ENCODE measurements around the gene TRHDE.

Gene TRHDE

GRCh38 chr12:72547573-72547972 lies 275.4 kb downstream of the TRHDE start:
- Histone ChIP-seq H3K9ac (ENCODE audit: low read length) (no peak overlapping the region), H3K36me3 (ENCODE audit: control insufficient read depth, insufficient read depth, low read length) (no peaks in the 10 kb centered on the region), H3K4me1 (ENCODE audit: control insufficient read depth, insufficient read depth, low read length) (no peaks in the 10 kb centered on the region), H3K27me3 (ENCODE audit: control insufficient read depth, insufficient read depth, low read length) (no peaks in the 10 kb centered on the region), H3K27ac (ENCODE audit: low read depth, low read length) (no peak overlapping the region), H3K4me3 (ENCODE audit: low read length) (no peak overlapping the region)

DNA sequence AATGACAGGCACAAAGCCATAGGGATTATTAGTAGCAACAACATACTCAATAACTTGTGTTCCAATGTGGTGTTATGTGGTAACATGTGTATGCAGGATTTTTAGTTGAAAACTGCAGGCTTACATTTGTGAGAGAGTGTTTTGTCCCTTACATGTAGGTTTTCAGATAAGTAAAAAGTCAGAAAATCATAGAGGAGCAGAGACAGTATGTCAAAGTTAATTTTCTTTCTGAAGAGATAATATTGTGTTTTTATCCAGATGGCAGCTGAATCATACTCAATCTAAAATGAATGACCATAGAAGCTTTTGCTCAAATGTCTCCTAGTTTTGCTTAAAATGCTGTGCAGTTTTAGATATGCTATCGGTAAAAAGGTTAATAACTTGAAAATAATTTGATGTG lies 277.0 kb downstream of the TRHDE start:
- Histone ChIP-seq H3K36me3 (ENCODE audit: control insufficient read depth, insufficient read depth, low read length) (no peaks in the 10 kb centered on the region), H3K4me3 (ENCODE audit: low read length) (no peak overlapping the region), H3K27me3 (ENCODE audit: control insufficient read depth, insufficient read depth, low read length) (no peaks in the 10 kb centered on the region), H3K4me1 (ENCODE audit: control insufficient read depth, insufficient read depth, low read length) (no peaks in the 10 kb centered on the region), H3K9ac (ENCODE audit: low read length) (no peak overlapping the region), H3K27ac (ENCODE audit: low read depth, low read length) (no peak overlapping the region)

DNA sequence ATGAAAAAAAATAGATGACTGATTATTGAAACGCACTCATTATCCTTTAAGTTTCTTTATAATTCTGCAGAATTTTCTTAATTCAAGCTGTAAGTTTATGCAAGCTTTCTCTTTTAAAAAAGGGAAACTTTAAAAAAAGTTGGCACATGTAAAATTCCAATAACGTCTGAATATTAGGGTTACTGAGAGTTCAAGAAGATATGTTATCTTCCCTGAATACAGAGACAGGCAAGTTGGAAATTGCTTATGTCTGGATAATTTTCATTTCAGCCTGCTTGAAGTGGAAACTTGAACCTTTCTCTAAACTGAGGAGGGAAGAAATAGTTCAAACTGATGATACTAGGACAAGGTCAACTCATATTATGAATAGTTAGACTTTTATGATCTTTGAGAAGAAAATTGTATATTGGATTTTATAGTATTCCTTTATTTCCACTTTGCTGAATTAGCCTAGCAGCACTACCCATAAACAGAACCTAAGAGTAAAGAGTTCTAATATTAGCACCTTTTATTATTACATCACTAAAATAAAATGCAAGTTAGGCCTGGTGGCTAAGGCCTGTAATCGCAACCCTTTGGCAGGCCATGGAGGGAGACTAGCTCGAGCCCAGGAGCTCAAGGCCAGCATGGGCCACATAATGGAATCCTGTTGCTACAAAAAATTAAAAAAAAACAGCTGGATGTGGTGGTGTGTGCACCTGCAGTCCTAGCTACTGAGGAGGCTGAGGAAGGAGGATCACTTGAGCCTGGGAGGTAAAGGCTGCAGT lies 288.0 kb downstream of the TRHDE start:
- Histone ChIP-seq H3K4me1 (ENCODE audit: control insufficient read depth, insufficient read depth, low read length) (no peaks in the 10 kb centered on the region), H3K4me3 (ENCODE audit: low read length) (no peak overlapping the region), H3K27ac (ENCODE audit: low read depth, low read length) (no peak overlapping the region), H3K27me3 (ENCODE audit: control insufficient read depth, insufficient read depth, low read length) (no peaks in the 10 kb centered on the region), H3K9ac (ENCODE audit: low read length) (no peak overlapping the region), H3K36me3 (ENCODE audit: control insufficient read depth, insufficient read depth, low read length) (no peaks in the 10 kb centered on the region)

DNA sequence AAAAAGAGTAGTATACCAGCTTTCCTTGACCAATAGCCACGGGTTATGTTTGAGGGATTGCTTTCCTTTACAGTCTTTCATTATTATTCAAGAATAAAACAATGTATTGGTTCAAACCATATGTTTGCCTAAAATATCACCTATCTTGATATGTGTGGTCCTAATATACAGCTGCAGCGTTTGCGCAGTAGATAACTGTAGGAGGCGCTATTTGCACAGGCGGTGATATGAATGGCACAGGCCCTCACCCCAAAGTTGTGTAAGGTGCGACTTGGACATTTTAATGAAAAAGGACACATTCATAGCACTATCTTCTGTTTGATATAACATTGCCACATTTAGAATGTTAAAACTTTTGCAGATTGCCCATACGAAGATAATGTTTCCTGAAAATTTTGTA lies 298.4 kb downstream of the TRHDE start:
- H3K4me1 ChIP-seq (ENCODE audit: control insufficient read depth, insufficient read depth, low read length), result no peaks in the 10 kb centered on the region
- no peaks in the 10 kb centered on the region for H3K36me3 ChIP-seq (ENCODE audit: control insufficient read depth, insufficient read depth, low read length)
- H3K4me3 ChIP-seq (ENCODE audit: low read length), result no peak overlapping the region
- no peaks in the 10 kb centered on the region for H3K27me3 ChIP-seq (ENCODE audit: control insufficient read depth, insufficient read depth, low read length)
- no peak overlapping the region for H3K27ac ChIP-seq (ENCODE audit: low read depth, low read length)
- H3K9ac ChIP-seq (ENCODE audit: low read length), result no peak overlapping the region

DNA sequence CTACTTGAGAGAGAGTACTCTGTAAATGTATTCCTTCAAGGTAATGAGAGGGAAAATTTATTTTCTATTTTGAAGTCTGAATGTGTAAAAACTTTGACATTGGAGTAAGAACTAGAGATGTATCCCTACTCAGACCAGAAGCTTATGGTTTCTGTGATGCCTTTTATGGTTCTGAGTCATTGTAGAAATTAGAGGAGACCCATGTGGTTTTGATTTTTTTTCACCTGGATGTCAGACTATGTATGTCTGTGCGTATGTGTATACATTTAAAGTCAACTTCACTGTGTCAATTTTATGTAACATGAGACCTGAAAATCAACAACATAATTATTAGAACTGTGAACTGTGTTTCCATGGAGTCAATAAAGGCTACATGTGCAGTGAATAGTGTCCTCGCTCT lies 302.0 kb downstream of the TRHDE start:
- no peak overlapping the region for H3K4me3 ChIP-seq (ENCODE audit: low read length)
- H3K4me1 ChIP-seq (ENCODE audit: control insufficient read depth, insufficient read depth, low read length), result no peaks in the 10 kb centered on the region
- no peak overlapping the region for H3K27ac ChIP-seq (ENCODE audit: low read depth, low read length)
- no peaks in the 10 kb centered on the region for H3K27me3 ChIP-seq (ENCODE audit: control insufficient read depth, insufficient read depth, low read length)
- no peaks in the 10 kb centered on the region for H3K36me3 ChIP-seq (ENCODE audit: control insufficient read depth, insufficient read depth, low read length)
- H3K9ac ChIP-seq (ENCODE audit: low read length), result no peak overlapping the region

DNA sequence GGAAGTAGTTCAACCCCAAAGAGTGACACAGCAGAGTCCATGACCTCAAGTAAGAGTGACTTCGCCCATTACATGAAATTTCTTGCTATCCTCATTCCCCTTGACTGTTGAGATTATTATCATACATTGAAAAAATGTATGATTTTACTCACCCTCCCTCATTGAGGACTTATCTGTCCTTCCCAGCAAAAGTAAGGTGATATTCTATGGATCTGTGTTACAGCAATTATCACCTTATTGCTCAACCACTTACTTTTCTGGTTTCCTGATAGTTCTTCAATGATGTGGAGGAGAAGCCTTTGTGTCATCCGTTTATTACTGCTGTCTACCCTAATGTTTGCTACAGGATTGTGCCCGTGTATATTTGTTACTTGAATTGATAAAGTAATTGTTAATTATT lies 306.2 kb downstream of the TRHDE start:
- Histone ChIP-seq H3K4me1 (ENCODE audit: control insufficient read depth, insufficient read depth, low read length) (no peaks in the 10 kb centered on the region), H3K27ac (ENCODE audit: low read depth, low read length) (no peak overlapping the region), H3K36me3 (ENCODE audit: control insufficient read depth, insufficient read depth, low read length) (no peaks in the 10 kb centered on the region), H3K4me3 (ENCODE audit: low read length) (no peak overlapping the region), H3K27me3 (ENCODE audit: control insufficient read depth, insufficient read depth, low read length) (no peaks in the 10 kb centered on the region), H3K9ac (ENCODE audit: low read length) (no peak overlapping the region)

DNA sequence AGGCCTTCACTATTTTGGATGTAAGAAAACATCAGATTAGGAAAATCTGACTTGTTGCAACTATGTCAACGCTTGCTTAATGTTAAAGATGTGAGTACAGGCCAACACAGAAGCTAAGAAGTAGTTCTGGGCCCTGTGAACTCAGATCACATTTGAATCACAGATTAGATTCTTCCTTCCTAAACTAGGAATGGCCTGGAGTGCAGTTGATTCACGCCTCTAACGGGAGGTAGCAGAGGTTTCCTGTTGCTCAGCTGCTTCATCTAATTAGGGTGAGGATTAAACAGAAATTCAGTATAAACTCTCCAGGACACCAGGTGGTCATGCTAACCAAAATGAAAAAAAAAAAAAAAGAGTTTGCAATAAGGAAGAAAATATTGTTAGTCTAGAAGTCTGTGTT lies 314.3 kb downstream of the TRHDE start:
- no peak overlapping the region for H3K9ac ChIP-seq (ENCODE audit: low read length)
- H3K27me3 ChIP-seq (ENCODE audit: control insufficient read depth, insufficient read depth, low read length), result no peaks in the 10 kb centered on the region
- no peaks in the 10 kb centered on the region for H3K4me1 ChIP-seq (ENCODE audit: control insufficient read depth, insufficient read depth, low read length)
- no peak overlapping the region for H3K4me3 ChIP-seq (ENCODE audit: low read length)
- no peaks in the 10 kb centered on the region for H3K36me3 ChIP-seq (ENCODE audit: control insufficient read depth, insufficient read depth, low read length)
- no peak overlapping the region for H3K27ac ChIP-seq (ENCODE audit: low read depth, low read length)

DNA sequence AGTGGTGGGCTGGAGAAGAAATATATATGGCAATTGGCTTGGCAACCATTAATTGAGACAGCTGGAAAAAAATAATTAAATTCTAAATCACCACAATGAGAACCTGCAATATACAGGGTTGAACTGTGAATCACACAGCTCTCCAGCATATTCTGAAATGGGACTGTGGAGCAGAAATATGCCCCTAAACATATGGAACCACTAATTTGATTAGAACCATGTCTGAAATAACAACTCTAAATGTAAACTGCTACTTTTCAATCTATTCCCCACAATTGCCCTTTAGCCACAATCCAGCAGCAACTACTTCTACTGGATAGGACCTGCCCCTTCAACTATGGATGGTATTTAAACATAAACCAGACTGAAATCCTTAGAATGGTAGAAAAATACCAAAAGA lies 330.4 kb downstream of the TRHDE start:
- Histone ChIP-seq H3K27ac (ENCODE audit: low read depth, low read length) (no peak overlapping the region), H3K27me3 (ENCODE audit: control insufficient read depth, insufficient read depth, low read length) (no peaks in the 10 kb centered on the region), H3K4me1 (ENCODE audit: control insufficient read depth, insufficient read depth, low read length) (no peaks in the 10 kb centered on the region), H3K36me3 (ENCODE audit: control insufficient read depth, insufficient read depth, low read length) (no peaks in the 10 kb centered on the region), H3K9ac (ENCODE audit: low read length) (no peak overlapping the region), H3K4me3 (ENCODE audit: low read length) (no peak overlapping the region)

DNA sequence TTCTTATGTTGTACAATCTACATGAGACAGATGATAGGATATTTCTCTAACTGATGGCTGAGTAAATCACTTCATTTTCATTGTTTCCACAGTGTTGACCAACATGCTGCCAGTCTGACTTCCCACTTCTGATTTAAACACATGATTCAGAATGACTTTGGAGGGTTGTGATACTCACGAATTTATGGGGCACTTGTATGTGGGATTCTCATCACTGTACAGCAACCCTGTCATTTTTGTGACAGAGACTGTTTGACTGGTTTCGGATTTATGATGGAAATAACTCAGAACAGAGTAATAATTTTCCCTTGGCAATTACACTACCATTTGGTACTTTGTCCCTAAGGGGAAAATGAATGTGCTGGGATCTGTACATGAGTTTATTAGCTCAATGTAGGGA lies 333.8 kb downstream of the TRHDE start:
- no peak overlapping the region for H3K4me3 ChIP-seq (ENCODE audit: low read length)
- no peak overlapping the region for H3K27ac ChIP-seq (ENCODE audit: low read depth, low read length)
- no peaks in the 10 kb centered on the region for H3K27me3 ChIP-seq (ENCODE audit: control insufficient read depth, insufficient read depth, low read length)
- no peaks in the 10 kb centered on the region for H3K36me3 ChIP-seq (ENCODE audit: control insufficient read depth, insufficient read depth, low read length)
- H3K4me1 ChIP-seq (ENCODE audit: control insufficient read depth, insufficient read depth, low read length), result no peaks in the 10 kb centered on the region
- no peak overlapping the region for H3K9ac ChIP-seq (ENCODE audit: low read length)

GRCh38 chr12:72610342-72610741 lies 338.2 kb downstream of the TRHDE start:
- Histone ChIP-seq H3K27ac (ENCODE audit: low read depth, low read length) (no peak overlapping the region), H3K27me3 (ENCODE audit: control insufficient read depth, insufficient read depth, low read length) (no peaks in the 10 kb centered on the region), H3K9ac (ENCODE audit: low read length) (no peak overlapping the region), H3K4me3 (ENCODE audit: low read length) (no peak overlapping the region), H3K4me1 (ENCODE audit: control insufficient read depth, insufficient read depth, low read length) (no peaks in the 10 kb centered on the region), H3K36me3 (ENCODE audit: control insufficient read depth, insufficient read depth, low read length) (no peaks in the 10 kb centered on the region)

GRCh38 chr12:72610854-72611358 lies 338.7 kb downstream of the TRHDE start:
- Histone ChIP-seq H3K4me3 (ENCODE audit: low read length) (no peak overlapping the region), H3K9ac (ENCODE audit: low read length) (no peak overlapping the region), H3K27me3 (ENCODE audit: control insufficient read depth, insufficient read depth, low read length) (no peaks in the 10 kb centered on the region), H3K4me1 (ENCODE audit: control insufficient read depth, insufficient read depth, low read length) (no peaks in the 10 kb centered on the region), H3K27ac (ENCODE audit: low read depth, low read length) (no peak overlapping the region), H3K36me3 (ENCODE audit: control insufficient read depth, insufficient read depth, low read length) (no peaks in the 10 kb centered on the region)

DNA sequence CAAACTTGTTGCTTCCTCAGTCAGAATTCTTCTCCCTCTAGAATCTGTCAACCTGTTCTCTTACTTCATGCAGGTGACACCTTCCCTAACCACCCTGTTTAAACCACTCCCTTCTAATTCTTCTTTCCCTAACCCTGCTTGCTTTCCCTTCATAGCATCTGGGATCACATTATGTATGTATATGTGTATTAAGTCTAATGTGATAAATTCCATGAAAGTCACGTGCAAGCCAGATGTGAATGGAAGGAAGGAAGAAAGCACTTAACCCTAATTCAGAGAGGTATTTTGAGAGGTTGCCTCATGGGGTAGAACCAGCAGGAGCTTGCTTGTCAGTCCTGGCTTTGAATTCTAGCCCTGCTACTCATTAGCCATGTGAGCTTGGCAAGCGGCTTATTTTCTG lies 340.0 kb downstream of the TRHDE start:
- no peak overlapping the region for H3K4me3 ChIP-seq (ENCODE audit: low read length)
- no peaks in the 10 kb centered on the region for H3K4me1 ChIP-seq (ENCODE audit: control insufficient read depth, insufficient read depth, low read length)
- no peaks in the 10 kb centered on the region for H3K36me3 ChIP-seq (ENCODE audit: control insufficient read depth, insufficient read depth, low read length)
- H3K27me3 ChIP-seq (ENCODE audit: control insufficient read depth, insufficient read depth, low read length), result no peaks in the 10 kb centered on the region
- no peak overlapping the region for H3K9ac ChIP-seq (ENCODE audit: low read length)
- H3K27ac ChIP-seq (ENCODE audit: low read depth, low read length), result no peak overlapping the region

DNA sequence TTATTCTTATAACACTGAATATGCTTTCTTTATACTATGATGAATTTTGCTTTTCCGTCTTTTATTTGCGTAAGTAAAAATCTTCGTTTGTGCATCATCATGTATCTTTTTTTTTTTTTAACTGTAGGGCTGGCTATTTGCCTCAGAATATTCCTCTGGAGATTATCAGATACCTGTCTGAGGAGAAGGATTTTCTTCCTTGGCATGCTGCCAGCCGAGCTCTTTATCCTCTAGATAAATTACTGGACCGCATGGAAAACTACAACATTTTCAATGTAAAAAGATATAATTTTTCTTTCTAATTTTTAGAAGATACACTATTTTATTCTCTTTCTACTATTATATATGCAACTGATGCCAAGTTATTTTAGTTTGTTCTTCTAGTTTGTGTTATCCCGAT lies 346.6 kb downstream of the TRHDE start:
- no peaks in the 10 kb centered on the region for H3K36me3 ChIP-seq (ENCODE audit: control insufficient read depth, insufficient read depth, low read length)
- no peaks in the 10 kb centered on the region for H3K27me3 ChIP-seq (ENCODE audit: control insufficient read depth, insufficient read depth, low read length)
- H3K27ac ChIP-seq (ENCODE audit: low read depth, low read length), result no peak overlapping the region
- no peak overlapping the region for H3K9ac ChIP-seq (ENCODE audit: low read length)
- H3K4me3 ChIP-seq (ENCODE audit: low read length), result no peak overlapping the region
- H3K4me1 ChIP-seq (ENCODE audit: control insufficient read depth, insufficient read depth, low read length), result no peaks in the 10 kb centered on the region

All from rectal smooth muscle tissue (tissue), 1 donor.